NT2/D1 (cell line): Measurements from ENCODE around the gene TP53BP2.

Experiments used
- DNase-seq: peaks from one replicate; pipeline ENCODE4 v3.0.0-alpha.2; 2011; ENCODE audit warnings: low read depth, low spot score
- H3K27me3 ChIP-seq: 2 replicates; pipeline ENCODE4 v1.6.0; 2011; ENCODE audit warnings: mild to moderate bottlenecking; ENCODE audit not compliant: insufficient read length, insufficient read depth
- H3K36me3 ChIP-seq: 2 replicates; pipeline ENCODE4 v1.6.1; 2011; ENCODE audit warnings: mild to moderate bottlenecking, low read length, mixed read lengths; ENCODE audit not compliant: insufficient read depth, insufficient read length
- H3K4me1 ChIP-seq: 2 replicates; pipeline ENCODE4 v1.5.1; 2011; ENCODE audit not compliant: insufficient read depth, insufficient read length
- H3K4me3 ChIP-seq: 2 replicates; pipeline ENCODE4 v1.5.1; 2011; ENCODE audit warnings: low read depth; ENCODE audit not compliant: insufficient read length
- H3K9ac ChIP-seq: 2 replicates; pipeline ENCODE4 v1.6.0; 2011; ENCODE audit warnings: low read depth; ENCODE audit not compliant: insufficient read length
- H3K9me3 ChIP-seq: 2 replicates; pipeline ENCODE4 v1.5.1; 2011; ENCODE audit warnings: mild to moderate bottlenecking, low read length; ENCODE audit not compliant: insufficient read depth
- SUZ12 ChIP-seq: IDR thresholded peaks from 2 replicates; pipeline ENCODE4 v1.6.1; 2011; ENCODE audit not compliant: insufficient read length, insufficient read depth; ENCODE audit errors: extremely low read depth
- YY1 ChIP-seq: IDR thresholded peaks from 2 replicates; pipeline ENCODE4 v1.6.1; 2011; ENCODE audit not compliant: insufficient read length, insufficient read depth
- ZNF274 ChIP-seq: IDR thresholded peaks from 2 replicates; pipeline ENCODE4 v1.6.1; 2011; ENCODE audit warnings: mild to moderate bottlenecking, low read depth, low read length

Gene TP53BP2

GRCh38 chr1:223803211-223803610 is 42.5 kb downstream of the TP53BP2 start:
- Histone ChIP-seq H3K9ac (no peak overlapping the region), H3K36me3 (peaks cover 85% of the 10 kb centered on the region), H3K4me1 (no peaks in the 10 kb centered on the region), H3K4me3 (no peak overlapping the region), H3K27me3 (no peaks in the 10 kb centered on the region), H3K9me3 (peaks cover 8% of the 10 kb centered on the region)
- DNase-seq = no peak
- TF ChIP-seq SUZ12 = no peak
- TF ChIP-seq YY1 = no peak
- no peak for TF ChIP-seq ZNF274

DNA sequence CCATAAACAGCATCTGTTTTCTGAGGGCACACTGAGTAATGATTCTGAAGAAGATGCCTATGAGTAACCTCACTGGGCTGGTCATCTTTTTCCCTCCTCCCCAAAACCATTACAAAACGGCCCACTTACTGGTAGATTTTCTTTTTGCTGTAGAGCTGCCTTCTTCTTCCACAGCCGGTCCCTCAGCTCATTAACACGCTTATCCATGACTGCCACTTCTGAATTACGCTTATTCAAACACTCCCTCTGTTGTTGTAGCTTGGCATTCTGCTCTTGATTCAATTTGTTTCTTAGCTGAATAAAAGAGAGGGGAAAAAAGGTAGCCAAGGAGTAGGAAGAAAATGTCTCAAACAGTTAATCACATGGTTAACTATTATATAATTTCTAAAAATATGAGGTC is 43.1 kb downstream of the TP53BP2 start:
- H3K27me3 ChIP-seq = no peaks in the 10 kb centered on the region
- no peak for DNase-seq
- H3K9me3 ChIP-seq = peaks cover 4% of the 10 kb centered on the region
- H3K36me3 ChIP-seq = peaks cover 91% of the 10 kb centered on the region
- no peaks in the 10 kb centered on the region for H3K4me1 ChIP-seq
- no peak for TF ChIP-seq ZNF274
- TF ChIP-seq SUZ12 = no peak
- no peak for TF ChIP-seq YY1
- no peak overlapping the region for H3K4me3 ChIP-seq
- H3K9ac ChIP-seq = no peak overlapping the region

- no peak overlapping the region for H3K9ac ChIP-seq
- H3K4me1 ChIP-seq = no peaks in the 10 kb centered on the region
- TF ChIP-seq SUZ12 = no peak
- no peaks in the 10 kb centered on the region for H3K9me3 ChIP-seq
- H3K36me3 ChIP-seq = peaks cover 94% of the 10 kb centered on the region
- no peak for DNase-seq
- H3K4me3 ChIP-seq = no peak overlapping the region
- H3K27me3 ChIP-seq = no peaks in the 10 kb centered on the region
These were observed 43.7 kb downstream of the TP53BP2 start for GRCh38 chr1:223802032-223802431.

GRCh38 chr1:223796210-223796609 is 49.5 kb downstream of the TP53BP2 start:
- H3K9me3 ChIP-seq = no peaks in the 10 kb centered on the region
- TF ChIP-seq ZNF274 (no peak), SUZ12 (no peak), YY1 (no peak)
- H3K4me3 ChIP-seq = no peak overlapping the region
- H3K9ac ChIP-seq = no peak overlapping the region
- peaks cover 84% of the 10 kb centered on the region for H3K36me3 ChIP-seq
- no peaks in the 10 kb centered on the region for H3K4me1 ChIP-seq
- no peaks in the 10 kb centered on the region for H3K27me3 ChIP-seq
- DNase-seq = no peak

DNA sequence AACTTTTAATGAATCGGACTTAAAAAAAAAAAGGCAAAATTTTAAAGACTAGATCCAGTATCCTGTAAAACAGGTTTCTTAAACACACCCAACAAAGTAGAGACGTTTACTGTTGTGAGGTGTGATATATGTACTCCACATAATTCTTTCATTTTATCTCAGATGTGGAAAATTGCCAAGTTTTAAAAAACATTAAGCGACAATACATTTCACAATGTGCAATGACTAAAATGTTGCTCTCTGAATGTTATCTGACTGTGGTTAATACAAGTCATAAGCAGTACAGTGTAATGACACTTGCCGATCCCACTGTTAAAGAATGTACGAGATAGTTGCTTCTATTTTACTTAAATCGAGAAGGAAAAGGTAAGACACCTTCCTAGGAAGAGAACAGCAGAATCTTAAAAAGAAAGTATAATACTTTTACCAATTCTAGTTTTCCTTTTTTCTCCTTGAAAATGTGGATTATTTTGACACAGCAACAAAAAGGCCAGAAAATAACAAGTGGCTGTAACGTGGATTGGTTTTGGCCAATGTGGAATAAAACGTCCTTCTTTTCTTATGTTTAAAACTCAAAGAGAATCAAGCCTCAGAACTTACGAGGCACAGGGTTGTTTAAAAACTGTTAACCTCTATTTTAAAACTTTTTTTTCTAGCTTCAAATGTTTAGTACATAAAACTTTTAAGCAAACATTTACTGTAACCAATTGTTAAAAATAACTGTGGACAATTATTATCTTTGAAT is 51.4 kb downstream of the TP53BP2 start:
- no peak for DNase-seq
- H3K9ac ChIP-seq = no peak overlapping the region
- peaks cover 82% of the 10 kb centered on the region for H3K36me3 ChIP-seq
- H3K9me3 ChIP-seq = no peaks in the 10 kb centered on the region
- H3K4me3 ChIP-seq = no peak overlapping the region
- H3K27me3 ChIP-seq = no peaks in the 10 kb centered on the region
- TF ChIP-seq YY1 = no peak
- no peak for TF ChIP-seq ZNF274
- H3K4me1 ChIP-seq = no peaks in the 10 kb centered on the region

- H3K9ac ChIP-seq = no peak overlapping the region
- H3K27me3 ChIP-seq = no peaks in the 10 kb centered on the region
- no peak overlapping the region for H3K4me3 ChIP-seq
- no peak for DNase-seq
- peaks cover 83% of the 10 kb centered on the region for H3K36me3 ChIP-seq
- H3K9me3 ChIP-seq = no peaks in the 10 kb centered on the region
- TF ChIP-seq ZNF274 = no peak
- TF ChIP-seq YY1 = no peak
- TF ChIP-seq SUZ12 = no peak
- H3K4me1 ChIP-seq = no peaks in the 10 kb centered on the region
These were observed 52.0 kb downstream of the TP53BP2 start for GRCh38 chr1:223793716-223794115.

GRCh38 chr1:223792046-223792445 is 53.7 kb downstream of the TP53BP2 start:
- Histone ChIP-seq H3K4me1 (no peaks in the 10 kb centered on the region), H3K9me3 (no peaks in the 10 kb centered on the region), H3K9ac (no peak overlapping the region), H3K36me3 (peaks cover 78% of the 10 kb centered on the region), H3K27me3 (no peaks in the 10 kb centered on the region), H3K4me3 (no peak overlapping the region)
- no peak for DNase-seq
- no peak for TF ChIP-seq SUZ12
- no peak for TF ChIP-seq YY1
- no peak for TF ChIP-seq ZNF274
